GM12891 (cell line): ENCODE measurements around the gene PDIA5.
"Not testable (repeated sequence)": the region's sequence is repeated elsewhere in the genome, so short reads cannot be mapped to it uniquely, and the experiment has no call there.

Source experiments
- POLR2A ChIP-seq: IDR thresholded peaks from 2 replicates; pipeline ENCODE4 v1.6.1; 2011; ENCODE audit warnings: low read depth, low read length, control low read depth
- POLR2AphosphoS5 ChIP-seq: IDR thresholded peaks from 2 replicates; pipeline ENCODE4 v1.6.1; 2011; ENCODE audit warnings: low read depth, low read length, control low read depth
- TAF1 ChIP-seq: IDR thresholded peaks from 2 replicates; pipeline ENCODE4 v1.6.1; 2011; ENCODE audit warnings: low read depth, low read length, control low read depth

- not testable (repeated sequence) for TF ChIP-seq POLR2A, POLR2AphosphoS5, TAF1
These were observed 85.1 kb downstream of the PDIA5 start for GRCh38 chr3:123151853-123152420.
